ENCODE measurements around the gene YIPF5.

Gene YIPF5

DNA sequence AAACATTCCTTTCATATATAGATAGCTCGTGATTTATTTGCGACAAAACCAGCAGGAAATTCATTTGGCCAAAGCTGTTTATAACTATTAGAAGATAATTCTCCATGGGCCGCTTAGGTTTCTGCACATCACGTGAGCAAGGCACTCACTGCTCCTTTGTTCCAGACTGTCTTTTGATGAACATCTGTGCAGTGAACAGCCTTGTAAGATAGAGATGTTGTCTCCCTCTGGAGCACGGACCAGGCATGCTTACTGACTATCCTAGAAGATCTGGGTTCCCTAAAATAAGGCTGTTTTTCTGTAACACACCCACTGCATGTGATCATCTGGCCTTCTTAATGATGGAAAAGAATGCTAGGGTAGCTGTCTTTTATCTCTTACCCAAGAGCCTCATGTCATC lies 30.9 kb downstream of the YIPF5 start:
- FAIRE-seq (no peak), DNase-seq (ENCODE audit: insufficient read length) (no peak)
- no peak for TF ChIP-seq POLR2AphosphoS5 (IDR thresholded peaks at IDR 0.05; ENCODE audit: low read depth, low read length)
- TF ChIP-seq POLR2A (IDR thresholded peaks at IDR 0.05; ENCODE audit: low read depth, low read length), result no peak
- TF ChIP-seq TAF1 (IDR thresholded peaks at IDR 0.05; ENCODE audit: borderline replicate concordance, low read depth, low read length), result no peak

DNA sequence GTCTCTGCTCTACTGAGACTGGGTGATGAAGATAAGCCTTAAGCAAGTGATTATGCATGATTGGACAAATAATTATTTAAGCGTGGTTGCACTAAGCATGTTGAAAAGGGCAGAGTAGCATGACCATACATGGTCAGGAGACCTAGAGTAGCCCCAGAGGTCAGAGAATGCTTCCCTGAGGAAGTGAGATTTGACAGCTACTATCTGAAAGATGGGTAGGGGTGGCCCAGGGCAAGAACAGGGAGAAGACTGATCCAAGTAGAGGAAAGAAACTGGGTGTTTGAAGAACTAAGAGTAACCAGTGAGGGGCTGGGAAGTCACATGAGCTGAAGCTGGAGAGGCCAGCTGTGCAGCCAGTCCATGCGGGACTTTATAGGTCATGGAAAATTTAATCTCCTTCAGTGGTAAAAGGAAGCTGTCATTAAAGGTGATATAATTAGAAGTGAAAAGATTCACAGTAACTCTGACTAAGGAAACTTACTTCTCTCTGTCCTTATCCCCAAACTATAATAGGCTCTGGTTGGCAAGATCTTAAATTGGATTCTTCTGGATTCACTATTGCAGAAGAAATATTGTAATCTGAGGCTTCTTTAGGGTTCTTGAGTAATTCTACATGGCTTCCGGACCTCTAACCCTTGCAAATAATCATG lies 35.2 kb downstream of the YIPF5 start:
- TF ChIP-seq POLR2A (IDR thresholded peaks at IDR 0.05; ENCODE audit: low read depth, low read length) (no peak), POLR2AphosphoS5 (IDR thresholded peaks at IDR 0.05; ENCODE audit: low read depth, low read length) (no peak), TAF1 (IDR thresholded peaks at IDR 0.05; ENCODE audit: borderline replicate concordance, low read depth, low read length) (no peak)
- FAIRE-seq, result no peak
- DNase-seq (ENCODE audit: insufficient read length), result no peak

DNA sequence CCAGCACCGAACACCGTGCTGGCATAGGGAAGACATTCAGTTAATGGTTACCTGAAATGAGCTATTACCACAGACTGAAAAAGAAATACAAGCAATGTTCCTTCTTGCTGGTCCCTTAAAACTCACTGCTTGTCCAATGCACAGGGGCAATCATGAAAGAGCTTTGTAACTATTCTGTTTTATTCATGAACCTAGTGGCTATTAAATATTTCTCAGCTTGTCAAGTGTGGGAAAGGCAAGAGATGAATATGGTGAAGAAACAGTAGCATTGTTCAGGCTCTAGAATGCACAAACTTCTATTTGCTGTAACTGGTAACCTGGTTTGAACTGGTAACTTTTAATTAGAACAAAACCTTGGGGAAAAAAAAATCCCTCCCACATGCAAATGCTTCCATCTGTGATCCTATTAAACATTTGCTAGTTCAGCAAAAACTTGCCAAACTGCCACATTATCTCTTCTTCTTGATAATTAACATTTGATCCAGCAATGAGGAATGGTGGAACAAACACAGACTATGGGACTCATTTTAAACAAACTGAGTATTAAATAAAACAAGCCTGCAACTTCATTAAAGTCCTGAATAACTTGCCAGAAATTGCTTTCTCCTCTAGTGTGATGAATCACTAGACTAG lies 36.1 kb downstream of the YIPF5 start:
- DNase-seq (ENCODE audit: insufficient read length) (no peak), FAIRE-seq (no peak)
- no peak for TF ChIP-seq POLR2AphosphoS5 (IDR thresholded peaks at IDR 0.05; ENCODE audit: low read depth, low read length)
- no peak for TF ChIP-seq POLR2A (IDR thresholded peaks at IDR 0.05; ENCODE audit: low read depth, low read length)
- TF ChIP-seq TAF1 (IDR thresholded peaks at IDR 0.05; ENCODE audit: borderline replicate concordance, low read depth, low read length), result no peak

DNA sequence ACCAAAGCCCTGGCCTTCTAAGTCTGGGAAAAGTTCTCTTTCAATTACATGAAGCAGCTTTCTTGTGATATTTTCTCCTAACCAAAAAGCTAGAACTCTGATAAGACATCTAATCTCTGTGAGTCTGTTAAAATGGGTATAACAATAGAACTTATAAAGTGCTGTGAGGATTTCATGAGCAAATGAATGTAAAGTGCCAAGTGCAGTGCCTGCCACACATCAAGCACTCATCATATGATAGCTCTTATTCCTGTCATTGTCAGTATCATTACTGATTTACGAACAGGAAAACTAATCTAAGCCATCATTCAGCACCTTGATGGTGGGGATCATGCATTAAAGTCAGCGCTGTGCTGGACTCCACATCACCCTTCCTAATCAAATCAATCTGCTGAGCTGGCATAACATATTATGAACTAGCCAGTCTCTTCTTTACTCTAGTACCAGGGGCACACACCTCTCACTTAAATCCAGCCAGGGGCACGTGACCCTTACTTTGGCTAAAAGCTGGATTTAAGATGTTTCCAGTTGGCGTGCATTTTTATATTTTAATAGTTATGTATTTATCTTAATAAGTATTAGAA lies 37.3 kb downstream of the YIPF5 start:
- FAIRE-seq, result peak; percentile 24

DNA sequence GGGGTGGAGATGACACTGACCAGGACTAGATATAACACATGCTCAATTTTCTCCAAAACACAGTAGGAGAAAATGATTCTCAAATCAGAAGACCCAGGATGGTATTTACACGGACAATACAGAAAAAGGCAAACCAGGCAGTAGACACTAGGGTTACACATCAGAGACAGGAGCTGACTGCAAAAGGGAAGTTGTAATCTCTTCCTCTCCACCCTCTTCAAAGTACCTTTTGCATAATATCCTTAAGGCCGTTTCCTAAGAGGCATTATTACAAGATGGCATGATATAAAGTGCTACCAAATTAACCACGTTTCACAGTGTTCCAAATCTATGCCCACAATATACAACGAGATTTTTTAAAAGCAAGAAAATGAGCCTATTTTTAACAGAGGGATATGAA lies 39.2 kb downstream of the YIPF5 start:
- DNase-seq (ENCODE audit: insufficient read length), result no peak
- FAIRE-seq, result no peak
- no peak for TF ChIP-seq POLR2AphosphoS5 (IDR thresholded peaks at IDR 0.05; ENCODE audit: low read depth, low read length)

More for the DNA sequence above, 37.3 kb downstream of the YIPF5 start:
- no peak for DNase-seq (ENCODE audit: insufficient read length)
- TF ChIP-seq POLR2AphosphoS5 (IDR thresholded peaks at IDR 0.05; ENCODE audit: low read depth, low read length) (no peak), TAF1 (IDR thresholded peaks at IDR 0.05; ENCODE audit: borderline replicate concordance, low read depth, low read length) (no peak), POLR2A (IDR thresholded peaks at IDR 0.05; ENCODE audit: low read depth, low read length) (no peak)

DNA sequence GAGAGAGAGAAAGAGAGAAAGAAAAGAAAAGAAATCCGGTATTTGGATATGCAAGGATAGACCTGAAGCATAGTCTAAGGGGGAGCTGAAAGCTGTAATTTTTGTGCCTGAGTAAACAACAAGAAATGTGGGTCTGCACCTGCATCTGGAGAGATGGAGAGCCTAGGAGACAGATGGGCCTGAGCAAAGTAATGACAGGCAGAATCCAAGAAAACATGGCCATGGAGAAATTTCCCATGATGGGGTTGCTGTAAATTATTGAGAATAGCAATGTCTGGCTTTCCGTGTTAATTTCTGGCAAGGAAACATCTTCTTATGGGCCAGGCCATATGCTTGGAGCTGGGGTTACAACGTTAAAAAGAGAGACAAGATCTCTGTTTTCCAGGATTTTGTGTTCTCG lies 40.2 kb downstream of the YIPF5 start:
- DNase-seq (ENCODE audit: insufficient read length), result no peak
- no peak for FAIRE-seq
- no peak for TF ChIP-seq TAF1 (IDR thresholded peaks at IDR 0.05; ENCODE audit: borderline replicate concordance, low read depth, low read length)
- no peak for TF ChIP-seq POLR2AphosphoS5 (IDR thresholded peaks at IDR 0.05; ENCODE audit: low read depth, low read length)
- no peak for TF ChIP-seq POLR2A (IDR thresholded peaks at IDR 0.05; ENCODE audit: low read depth, low read length)

DNA sequence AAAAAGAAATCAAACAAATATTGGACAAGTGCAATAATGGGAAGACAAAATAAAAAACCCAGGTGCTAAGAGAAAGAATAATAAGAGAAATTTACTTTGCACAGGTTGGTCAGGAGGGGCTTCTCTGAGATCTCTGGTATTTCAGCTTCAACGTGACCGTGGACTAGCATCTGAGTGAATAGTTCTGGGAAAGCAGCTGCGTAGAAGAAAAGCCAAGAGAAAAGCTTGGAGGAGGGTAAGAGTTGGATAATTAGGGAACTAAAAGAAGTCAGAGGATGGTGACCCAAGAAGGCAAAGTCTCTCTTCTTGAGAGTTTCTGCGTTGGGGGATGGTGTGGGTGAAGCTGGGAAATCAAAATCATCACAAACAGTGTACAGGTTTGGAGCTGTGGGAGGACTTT lies 41.6 kb downstream of the YIPF5 start:
- DNase-seq (ENCODE audit: insufficient read length), result no peak
- FAIRE-seq, result no peak

DNA sequence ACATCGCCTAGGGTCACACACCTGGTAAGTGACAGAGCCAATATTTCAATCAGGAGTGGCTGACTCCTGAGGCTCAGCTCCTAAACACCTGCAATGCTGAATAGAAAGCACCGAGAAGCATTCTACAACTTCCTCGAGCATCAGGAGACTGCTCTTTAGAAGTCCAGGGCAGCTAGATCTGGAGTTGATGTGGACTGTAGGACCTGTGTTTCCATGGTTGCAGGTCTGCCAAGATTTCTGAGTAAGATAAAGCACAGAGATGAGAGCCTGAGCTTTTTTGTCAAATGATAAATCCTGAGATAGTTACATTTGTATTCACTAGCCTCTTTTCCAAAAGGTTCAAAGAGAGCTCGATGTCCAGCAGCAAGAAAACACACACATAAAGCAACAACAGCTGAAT lies 43.8 kb downstream of the YIPF5 start:
- TF ChIP-seq POLR2AphosphoS5 (IDR thresholded peaks at IDR 0.05; ENCODE audit: low read depth, low read length) (no peak), TAF1 (IDR thresholded peaks at IDR 0.05; ENCODE audit: borderline replicate concordance, low read depth, low read length) (no peak), POLR2A (IDR thresholded peaks at IDR 0.05; ENCODE audit: low read depth, low read length) (no peak)
- FAIRE-seq (no peak), DNase-seq (ENCODE audit: insufficient read length) (no peak)

More for the DNA sequence above, 41.6 kb downstream of the YIPF5 start:
- TF ChIP-seq POLR2A (IDR thresholded peaks at IDR 0.05; ENCODE audit: low read depth, low read length) (no peak), POLR2AphosphoS5 (IDR thresholded peaks at IDR 0.05; ENCODE audit: low read depth, low read length) (no peak), TAF1 (IDR thresholded peaks at IDR 0.05; ENCODE audit: borderline replicate concordance, low read depth, low read length) (no peak)

DNA sequence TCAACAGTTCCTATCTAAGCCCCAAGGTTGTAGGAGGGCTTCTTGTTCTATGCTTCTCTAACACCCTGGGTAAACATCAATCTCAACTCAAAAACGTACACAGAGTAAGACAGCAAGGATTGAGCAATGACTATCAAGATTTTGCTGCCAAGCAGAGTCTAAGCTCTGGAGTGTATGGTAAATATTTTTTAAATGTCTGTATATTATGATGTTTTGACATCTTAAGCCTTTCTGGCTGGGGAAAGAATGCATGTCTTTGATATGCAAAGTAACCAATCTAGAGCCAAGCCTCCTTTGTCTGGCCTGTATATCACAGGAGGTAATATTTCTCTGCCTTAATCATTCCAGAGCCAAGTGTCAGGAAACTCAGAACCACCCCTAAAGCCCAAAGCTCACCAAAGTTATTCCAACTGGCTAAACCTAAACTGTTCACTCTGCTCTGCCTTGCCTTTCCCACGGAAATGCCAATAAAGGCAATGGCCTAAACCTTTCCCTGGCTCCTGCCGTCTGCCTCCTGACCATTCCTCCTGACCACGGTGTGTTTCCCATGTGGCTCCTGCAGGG lies 45.2 kb downstream of the YIPF5 start:
- DNase-seq (ENCODE audit: insufficient read length) (no peak), FAIRE-seq (no peak)
- no peak for TF ChIP-seq POLR2A (IDR thresholded peaks at IDR 0.05; ENCODE audit: low read depth, low read length)
- no peak for TF ChIP-seq TAF1 (IDR thresholded peaks at IDR 0.05; ENCODE audit: borderline replicate concordance, low read depth, low read length)
- TF ChIP-seq POLR2AphosphoS5 (IDR thresholded peaks at IDR 0.05; ENCODE audit: low read depth, low read length), result no peak

DNA sequence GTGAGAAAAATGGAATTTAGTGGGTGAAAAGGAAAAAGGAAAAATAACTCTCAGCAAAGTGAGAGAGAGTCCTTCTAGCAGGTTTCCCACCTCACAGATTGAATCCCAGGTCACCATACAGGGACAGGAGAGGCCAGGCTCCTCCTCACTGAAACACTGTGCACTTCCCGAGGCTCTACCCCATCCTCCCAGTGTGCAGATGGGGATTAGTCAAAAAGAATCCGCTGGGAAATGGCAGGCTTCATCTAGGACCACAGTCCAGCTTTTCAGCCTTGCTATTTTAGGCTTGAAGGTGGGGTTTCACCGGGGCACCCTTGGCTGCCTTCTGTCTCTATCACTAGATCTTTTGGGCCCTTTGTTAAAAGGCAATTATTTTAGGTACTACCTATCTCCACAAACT lies 47.8 kb downstream of the YIPF5 start:
- DNase-seq (ENCODE audit: insufficient read length) (no peak), FAIRE-seq (no peak)
- TF ChIP-seq TAF1 (IDR thresholded peaks at IDR 0.05; ENCODE audit: borderline replicate concordance, low read depth, low read length) (no peak), POLR2A (IDR thresholded peaks at IDR 0.05; ENCODE audit: low read depth, low read length) (no peak), POLR2AphosphoS5 (IDR thresholded peaks at IDR 0.05; ENCODE audit: low read depth, low read length) (no peak)

DNA sequence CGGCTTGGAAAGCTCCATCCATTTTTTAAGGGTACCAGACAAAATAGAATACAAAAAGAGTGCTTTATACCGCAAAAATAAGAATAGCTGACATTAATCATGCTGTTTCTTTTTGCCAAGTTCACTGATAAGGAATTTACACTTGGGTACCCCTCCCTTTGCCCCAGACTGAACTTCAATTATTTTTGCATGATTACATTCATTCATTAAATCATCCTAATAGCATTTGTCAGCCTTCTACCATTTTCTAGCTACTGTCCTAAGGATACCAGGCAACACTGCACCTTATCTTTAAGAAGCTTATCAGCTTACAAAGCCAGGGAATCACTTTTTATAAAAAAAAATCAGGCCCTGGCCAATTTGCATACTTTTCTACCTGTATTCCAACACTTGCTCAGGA lies 48.4 kb downstream of the YIPF5 start:
- DNase-seq (ENCODE audit: insufficient read length) (no peak), FAIRE-seq (no peak)
- no peak for TF ChIP-seq POLR2A (IDR thresholded peaks at IDR 0.05; ENCODE audit: low read depth, low read length)
- no peak for TF ChIP-seq POLR2AphosphoS5 (IDR thresholded peaks at IDR 0.05; ENCODE audit: low read depth, low read length)
- TF ChIP-seq TAF1 (IDR thresholded peaks at IDR 0.05; ENCODE audit: borderline replicate concordance, low read depth, low read length), result no peak

DNA sequence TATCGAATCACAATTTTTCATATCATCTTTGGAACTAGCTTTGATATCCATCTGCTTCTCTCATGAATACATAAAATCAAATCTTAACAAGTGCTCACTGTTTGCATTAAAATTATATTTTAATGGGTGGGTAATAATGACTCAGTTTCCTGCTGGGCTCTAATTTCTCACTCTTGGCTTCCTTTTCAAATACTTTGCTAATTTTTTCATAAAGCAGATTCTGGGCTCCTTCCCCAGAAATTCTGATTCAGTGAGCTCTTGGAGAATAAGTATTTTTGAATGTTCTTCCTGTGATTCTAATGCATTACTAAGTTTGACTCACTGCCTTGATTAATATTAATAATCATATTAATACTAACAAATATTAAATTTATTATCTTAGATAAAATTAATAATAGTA lies 48.9 kb downstream of the YIPF5 start:
- no peak for DNase-seq (ENCODE audit: insufficient read length)
- TF ChIP-seq POLR2AphosphoS5 (IDR thresholded peaks at IDR 0.05; ENCODE audit: low read depth, low read length) (no peak), TAF1 (IDR thresholded peaks at IDR 0.05; ENCODE audit: borderline replicate concordance, low read depth, low read length) (no peak), POLR2A (IDR thresholded peaks at IDR 0.05; ENCODE audit: low read depth, low read length) (no peak)
- no peak for FAIRE-seq
